Tibial nerve (tissue), 4 donors: Measurements from ENCODE around the gene CADPS2.

ENCODE experiments used
- EP300 ChIP-seq, 2 donors: sonication (generic); formaldehyde crosslinking; IDR thresholded peaks; one replicate each; pipeline ENCODE4 v1.6.1; 2017; ENCODE audit warnings: antibody characterized with exemption in 2 of 2, mild to moderate bottlenecking in 1 of 2
- POLR2A ChIP-seq, 2 donors: fragments of 450-650 bp; IDR thresholded peaks; one replicate each; pipeline ENCODE4 v1.6.1; 2017; ENCODE audit warnings: antibody characterized with exemption in 2 of 2, mild to moderate bottlenecking in 2 of 2, moderate library complexity in 2 of 2
- TF ChIP-seq, protein P1 (sequence below), 5 experiments: fragments of 200-600 bp in 3 of 5; fragments of 450-650 bp in 2 of 5; sonication (generic) in 3 of 5; IDR thresholded peaks; one replicate each; pipeline ENCODE4 v1.5.1; 2016 to 2019; ENCODE audit warnings: antibody characterized with exemption in 5 of 5, mild to moderate bottlenecking in 3 of 5, moderate library complexity in 2 of 5

DNA sequence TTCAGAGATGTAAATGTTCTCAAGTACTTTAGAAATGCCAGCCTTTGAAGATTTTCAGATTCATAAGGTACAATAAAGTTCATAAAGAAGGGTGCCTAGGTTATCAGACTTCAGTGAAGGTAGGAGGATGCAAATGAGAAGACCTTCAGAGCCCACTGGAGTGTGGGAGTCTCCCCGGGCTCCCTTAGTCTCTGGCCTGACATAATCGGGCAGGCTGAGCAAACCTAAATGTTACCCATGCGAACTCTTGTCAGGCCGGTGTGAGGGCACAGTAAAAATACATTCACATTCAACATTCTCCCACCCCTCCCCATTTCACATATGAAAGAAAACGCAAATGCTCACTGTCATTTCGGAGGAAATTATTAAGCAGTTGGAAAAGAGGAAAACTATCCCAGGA is 479.1 kb downstream of the CADPS2 start:
- TF ChIP-seq, protein P1, sequence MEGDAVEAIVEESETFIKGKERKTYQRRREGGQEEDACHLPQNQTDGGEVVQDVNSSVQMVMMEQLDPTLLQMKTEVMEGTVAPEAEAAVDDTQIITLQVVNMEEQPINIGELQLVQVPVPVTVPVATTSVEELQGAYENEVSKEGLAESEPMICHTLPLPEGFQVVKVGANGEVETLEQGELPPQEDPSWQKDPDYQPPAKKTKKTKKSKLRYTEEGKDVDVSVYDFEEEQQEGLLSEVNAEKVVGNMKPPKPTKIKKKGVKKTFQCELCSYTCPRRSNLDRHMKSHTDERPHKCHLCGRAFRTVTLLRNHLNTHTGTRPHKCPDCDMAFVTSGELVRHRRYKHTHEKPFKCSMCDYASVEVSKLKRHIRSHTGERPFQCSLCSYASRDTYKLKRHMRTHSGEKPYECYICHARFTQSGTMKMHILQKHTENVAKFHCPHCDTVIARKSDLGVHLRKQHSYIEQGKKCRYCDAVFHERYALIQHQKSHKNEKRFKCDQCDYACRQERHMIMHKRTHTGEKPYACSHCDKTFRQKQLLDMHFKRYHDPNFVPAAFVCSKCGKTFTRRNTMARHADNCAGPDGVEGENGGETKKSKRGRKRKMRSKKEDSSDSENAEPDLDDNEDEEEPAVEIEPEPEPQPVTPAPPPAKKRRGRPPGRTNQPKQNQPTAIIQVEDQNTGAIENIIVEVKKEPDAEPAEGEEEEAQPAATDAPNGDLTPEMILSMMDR (IDR thresholded peaks at IDR 0.05) = no peak
- TF ChIP-seq EP300 (IDR thresholded peaks at IDR 0.05) (no peak), POLR2A (IDR thresholded peaks at IDR 0.05) (no peak)
